WTC11 (cell line): ENCODE results near the gene SF3B4. TPM values are rescaled to one million over a fixed set of nuclear protein-coding genes. Genes with fewer than 3 reads are reported as not detected.

Experiments used
- ATAC-seq: fragments of 200-7000 bp; cut with Tn5 transposase; 2 replicates; pipeline ENCODE4 v1.10.0; 2021; ENCODE audit warnings: mild to moderate bottlenecking, moderate library complexity
- CTCF ChIA-PET: fragments of 300-600 bp; sonication (Branson Sonifier 250); formaldehyde crosslinking; loops from one replicate; lab custom pipeline; 2021; ENCODE audit warnings: antibody characterized with exemption; lab: Charles Lee
- POLR2A ChIA-PET: fragments of 350-600 bp; sonication (Branson Sonifier 250); formaldehyde crosslinking; loops from one replicate; lab custom pipeline; 2021; ENCODE audit warnings: antibody characterized with exemption; lab: Charles Lee
- DNase-seq: peaks from one replicate; pipeline ENCODE4 v3.0.0; 2021; ENCODE audit warnings: low spot score
- H3K27ac Mint-ChIP-seq: 2 replicates; pipeline ENCODE4 v1.8.0; 2021; ENCODE audit warnings: mixed read lengths
- H3K27me3 Mint-ChIP-seq: 2 replicates; pipeline ENCODE4 v1.8.0; 2021; ENCODE audit warnings: low read depth, mild to moderate bottlenecking, moderate library complexity, mixed read lengths
- H3K36me3 Mint-ChIP-seq: 2 replicates; pipeline ENCODE4 v1.8.0; 2021; ENCODE audit warnings: mixed read lengths
- H3K4me1 Mint-ChIP-seq: 2 replicates; pipeline ENCODE4 v1.8.0; 2022; ENCODE audit warnings: mixed read lengths
- H3K4me3 Mint-ChIP-seq: 2 replicates; pipeline ENCODE4 v1.8.0; 2021; ENCODE audit warnings: mild to moderate bottlenecking, moderate library complexity, mixed read lengths
- H3K9me3 Mint-ChIP-seq: 2 replicates; pipeline ENCODE4 v1.8.0; 2021; ENCODE audit warnings: mixed read lengths
- ATF6 ChIP-seq: sonication (generic); formaldehyde crosslinking; IDR thresholded peaks from 2 replicates; pipeline ENCODE4 v1.8.1; 2023; ENCODE audit warnings: mild to moderate bottlenecking, missing genetic modification reagents
- E2F5 ChIP-seq: sonication (generic); formaldehyde crosslinking; IDR thresholded peaks from 2 replicates; pipeline ENCODE4 v1.8.1; 2022; ENCODE audit warnings: mild to moderate bottlenecking, moderate library complexity, missing genetic modification reagents
- ESRRA ChIP-seq: sonication (generic); formaldehyde crosslinking; IDR thresholded peaks from 2 replicates; pipeline ENCODE4 v1.8.1; 2022; ENCODE audit warnings: mild to moderate bottlenecking, missing genetic modification reagents, borderline replicate concordance
- GABPB1 ChIP-seq: sonication (generic); formaldehyde crosslinking; IDR thresholded peaks from 2 replicates; pipeline ENCODE4 v1.8.1; 2023; ENCODE audit warnings: mild to moderate bottlenecking, missing genetic modification reagents
- GRHL2 ChIP-seq: fragments of 250-450 bp; sonication (Bioruptor Pico); IDR thresholded peaks from 2 replicates; pipeline ENCODE4 v1.8.0; 2022; ENCODE audit warnings: mild to moderate bottlenecking, moderate library complexity; ENCODE audit not compliant: insufficient replicate concordance, severe bottlenecking
- JUN ChIP-seq: sonication (generic); formaldehyde crosslinking; IDR thresholded peaks from 2 replicates; pipeline ENCODE4 v1.8.0; 2023; ENCODE audit warnings: mild to moderate bottlenecking, missing genetic modification reagents
- KAT7 ChIP-seq: sonication (generic); formaldehyde crosslinking; IDR thresholded peaks from 2 replicates; pipeline ENCODE4 v1.8.1; 2023; ENCODE audit warnings: missing genetic modification reagents, mild to moderate bottlenecking, borderline replicate concordance
- NFE2L1 ChIP-seq: sonication (generic); formaldehyde crosslinking; IDR thresholded peaks from 2 replicates; pipeline ENCODE4 v1.8.1; 2023; ENCODE audit warnings: missing genetic modification reagents
- NR3C1 ChIP-seq: sonication (generic); formaldehyde crosslinking; conservative IDR thresholded peaks from 2 replicates; pipeline ENCODE4 v1.8.1; 2023; ENCODE audit warnings: low read depth, mild to moderate bottlenecking, missing genetic modification reagents
- OVOL2 ChIP-seq: fragments of 250-450 bp; sonication (Bioruptor Pico); IDR thresholded peaks from 2 replicates; pipeline ENCODE4 v1.9.0; 2021; ENCODE audit warnings: mild to moderate bottlenecking, borderline replicate concordance
- SP1 ChIP-seq: sonication (generic); formaldehyde crosslinking; conservative IDR thresholded peaks from 2 replicates; pipeline ENCODE4 v1.8.1; 2022; ENCODE audit warnings: missing genetic modification reagents
- TCF7 ChIP-seq: sonication (generic); formaldehyde crosslinking; IDR thresholded peaks from 2 replicates; pipeline ENCODE4 v1.8.0; 2022; ENCODE audit warnings: mild to moderate bottlenecking, low read depth, missing genetic modification reagents, moderate library complexity
- TEAD1 ChIP-seq: sonication (generic); formaldehyde crosslinking; IDR thresholded peaks from 2 replicates; pipeline ENCODE4 v1.8.0; 2022; ENCODE audit warnings: mild to moderate bottlenecking, missing genetic modification reagents
- TEAD4 ChIP-seq: sonication (generic); formaldehyde crosslinking; IDR thresholded peaks from 2 replicates; pipeline ENCODE4 v1.8.0; 2022; ENCODE audit warnings: mild to moderate bottlenecking, missing genetic modification reagents
- USF2 ChIP-seq: sonication (generic); formaldehyde crosslinking; IDR thresholded peaks from 2 replicates; pipeline ENCODE4 v1.8.1; 2023; ENCODE audit warnings: mild to moderate bottlenecking, missing genetic modification reagents, moderate library complexity
- ZNF121 ChIP-seq: sonication (generic); formaldehyde crosslinking; IDR thresholded peaks from 2 replicates; pipeline ENCODE4 v1.8.0; 2023; ENCODE audit warnings: missing genetic modification reagents
- ZNF317 ChIP-seq: sonication (generic); formaldehyde crosslinking; IDR thresholded peaks from 2 replicates; pipeline ENCODE4 v1.8.1; 2023; ENCODE audit warnings: low read depth, mild to moderate bottlenecking, moderate library complexity, missing genetic modification reagents, borderline replicate concordance
- ZNF396 ChIP-seq: fragments of 250-450 bp; sonication (Bioruptor Pico); IDR thresholded peaks from 2 replicates; pipeline ENCODE4 v1.8.0; 2021; ENCODE audit warnings: mild to moderate bottlenecking, moderate library complexity, borderline replicate concordance
- ZNF423 ChIP-seq: fragments of 250-450 bp; sonication (Bioruptor Pico); IDR thresholded peaks from 2 replicates; pipeline ENCODE4 v2.1.2; 2022; ENCODE audit warnings: mild to moderate bottlenecking, moderate library complexity
- ZNF671 ChIP-seq: fragments of 250-450 bp; sonication (Bioruptor Pico); IDR thresholded peaks from 2 replicates; pipeline ENCODE4 v1.8.0; 2021; ENCODE audit warnings: mild to moderate bottlenecking
- total RNA-seq: library from RNA; stranded (reverse); gene quantifications from 3 replicates; pipeline ENCODE4 v1.2.3, GENCODE V29; 2021
- TF ChIP-seq, protein P1 (sequence below): fragments of 250-450 bp; sonication (Bioruptor Pico); IDR thresholded peaks from 2 replicates; pipeline ENCODE4 v1.9.0; 2021; ENCODE audit warnings: mild to moderate bottlenecking
- TF ChIP-seq, protein P2 (sequence below): sonication (generic); formaldehyde crosslinking; IDR thresholded peaks from 2 replicates; pipeline ENCODE4 v1.8.1; 2023; ENCODE audit warnings: mild to moderate bottlenecking, missing genetic modification reagents, moderate library complexity

SF3B4 gene
- total RNA-seq, 1 experiment from 2014 or later, result 90.1 TPM

- peak; percentile 72 for DNase-seq
- peak within 1 kb of the TSS; percentile 91 for H3K4me3 Mint-ChIP-seq
- ATAC-seq, result peak; percentile 86
- no peak for TF ChIP-seq NR3C1 (CRISPR knock-in tag)
- TF ChIP-seq NFE2L1 (CRISPR knock-in tag), result no peak
- TF ChIP-seq GABPB1 (CRISPR knock-in tag), result peak; percentile 46
- TF ChIP-seq ESRRA (CRISPR knock-in tag), result no peak
- TF ChIP-seq SP1 (CRISPR knock-in tag), result peak; percentile 57
- 0 out of 2 replicates have a peak, but pooled peaks have one; percentile 10 for TF ChIP-seq USF2
- TF ChIP-seq, protein P1, sequence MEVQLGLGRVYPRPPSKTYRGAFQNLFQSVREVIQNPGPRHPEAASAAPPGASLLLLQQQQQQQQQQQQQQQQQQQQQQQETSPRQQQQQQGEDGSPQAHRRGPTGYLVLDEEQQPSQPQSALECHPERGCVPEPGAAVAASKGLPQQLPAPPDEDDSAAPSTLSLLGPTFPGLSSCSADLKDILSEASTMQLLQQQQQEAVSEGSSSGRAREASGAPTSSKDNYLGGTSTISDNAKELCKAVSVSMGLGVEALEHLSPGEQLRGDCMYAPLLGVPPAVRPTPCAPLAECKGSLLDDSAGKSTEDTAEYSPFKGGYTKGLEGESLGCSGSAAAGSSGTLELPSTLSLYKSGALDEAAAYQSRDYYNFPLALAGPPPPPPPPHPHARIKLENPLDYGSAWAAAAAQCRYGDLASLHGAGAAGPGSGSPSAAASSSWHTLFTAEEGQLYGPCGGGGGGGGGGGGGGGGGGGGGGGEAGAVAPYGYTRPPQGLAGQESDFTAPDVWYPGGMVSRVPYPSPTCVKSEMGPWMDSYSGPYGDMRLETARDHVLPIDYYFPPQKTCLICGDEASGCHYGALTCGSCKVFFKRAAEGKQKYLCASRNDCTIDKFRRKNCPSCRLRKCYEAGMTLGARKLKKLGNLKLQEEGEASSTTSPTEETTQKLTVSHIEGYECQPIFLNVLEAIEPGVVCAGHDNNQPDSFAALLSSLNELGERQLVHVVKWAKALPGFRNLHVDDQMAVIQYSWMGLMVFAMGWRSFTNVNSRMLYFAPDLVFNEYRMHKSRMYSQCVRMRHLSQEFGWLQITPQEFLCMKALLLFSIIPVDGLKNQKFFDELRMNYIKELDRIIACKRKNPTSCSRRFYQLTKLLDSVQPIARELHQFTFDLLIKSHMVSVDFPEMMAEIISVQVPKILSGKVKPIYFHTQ (CRISPR knock-in tag), result no peak
- ChIA-PET POLR2A (interaction anchor here (1.9 kb wide), 1 partner anchor 30 kb away, joined by 4 read pairs; a partner anchor contains a TSS), CTCF (no interaction called here)
- H3K27me3 Mint-ChIP-seq, result no peaks in the 10 kb centered on the region
- H3K27ac Mint-ChIP-seq, result no peak within 1 kb of the TSS
- peaks cover 8% of the 10 kb centered on the region for H3K36me3 Mint-ChIP-seq
- no peaks in the 10 kb centered on the region for H3K9me3 Mint-ChIP-seq
- H3K4me1 Mint-ChIP-seq, result peaks cover 23% of the 10 kb centered on the region
Observed at GRCh38 chr1:149917571-149918144, 9.9 kb downstream of the SF3B4 start, which contains the start of gene SV2A. Gene SV2A (minus strand): TSS chr1:149917844. CDS start chr1:149913840, 4,004 bp downstream.

DNA sequence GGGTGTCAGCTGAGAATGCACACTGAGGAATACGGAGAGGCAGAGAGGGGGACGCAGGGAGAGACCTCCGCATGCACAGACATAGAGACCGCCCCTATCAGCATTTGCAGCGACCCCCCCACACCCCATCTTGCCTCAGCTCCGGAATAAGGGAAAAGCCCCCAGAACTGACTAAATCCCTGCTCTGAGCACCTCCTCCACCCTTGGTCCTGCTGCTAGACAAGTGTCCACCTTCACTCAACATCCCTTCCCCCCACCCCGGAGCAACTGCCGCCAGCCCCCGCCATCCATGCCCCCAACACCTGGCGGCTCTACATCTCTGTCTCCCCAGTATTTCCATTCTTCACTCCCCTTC is 10.7 kb downstream of the SF3B4 start:
- TF ChIP-seq TEAD1 (CRISPR knock-in tag) (no peak), JUN (no peak), ATF6 (no peak), GRHL2 (CRISPR knock-in tag) (no peak), NR3C1 (CRISPR knock-in tag) (no peak), ZNF396 (CRISPR knock-in tag) (no peak), KAT7 (no peak), TEAD4 (CRISPR knock-in tag) (no peak), OVOL2 (CRISPR knock-in tag) (no peak), TCF7 (CRISPR knock-in tag) (no peak), ZNF317 (CRISPR knock-in tag) (no peak), ZNF423 (CRISPR knock-in tag) (no peak), ZNF671 (CRISPR knock-in tag) (no peak), ZNF121 (no peak), E2F5 (no peak)
- TF ChIP-seq, protein P2, sequence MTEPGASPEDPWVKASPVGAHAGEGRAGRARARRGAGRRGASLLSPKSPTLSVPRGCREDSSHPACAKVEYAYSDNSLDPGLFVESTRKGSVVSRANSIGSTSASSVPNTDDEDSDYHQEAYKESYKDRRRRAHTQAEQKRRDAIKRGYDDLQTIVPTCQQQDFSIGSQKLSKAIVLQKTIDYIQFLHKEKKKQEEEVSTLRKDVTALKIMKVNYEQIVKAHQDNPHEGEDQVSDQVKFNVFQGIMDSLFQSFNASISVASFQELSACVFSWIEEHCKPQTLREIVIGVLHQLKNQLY (CRISPR knock-in tag), result no peak
- Mint-ChIP-seq H3K27me3 (no peaks in the 10 kb centered on the region), H3K4me3 (peak overlapping the region; percentile 91), H3K4me1 (peaks cover 23% of the 10 kb centered on the region), H3K27ac (no peak overlapping the region), H3K9me3 (no peaks in the 10 kb centered on the region), H3K36me3 (peaks cover 4% of the 10 kb centered on the region)
- DNase-seq, result no peak
- POLR2A ChIA-PET, result interaction anchor here (1.8 kb wide), 1 partner anchor 29 kb away, joined by 16 read pairs; a partner anchor contains a TSS
- ATAC-seq, result no peak
- CTCF ChIA-PET, result no interaction called here
